ENCODE results near the gene SDF4. TPM values are rescaled to one million over a fixed set of nuclear protein-coding genes. Genes with fewer than 3 reads are reported as not detected.

Gene SDF4
- total and polyA plus RNA-seq, 2 of the 13 experiments (the other 11 are each of a cell fraction or from before 2014, with no cell fraction given) = 80.8 to 107 TPM

- in situ Hi-C loops (cut with HindIII; ENCODE audit: extremely low pct_ligation_motif_present, low pct_unique_long_range_greater_than_20kb) = no loop called here
- H3K79me2 ChIP-seq (ENCODE audit: insufficient read depth, low read length) = no peaks in the 10 kb centered on the region
- CTCF ChIA-PET (ENCODE audit: low intra/inter-chr PET ratio, low total read pairs) = no interaction called here
- H3K9ac ChIP-seq (ENCODE audit: insufficient read depth, low read depth, low read length) = no peak overlapping the region
- POLR2A ChIA-PET = no interaction called here
- WGBS (ENCODE audit: low lambda C conversion rate) = 98% methylated on average over 20 of the region's 22 CpGs
- intact Hi-C loops (cut with micrococcal nuclease; ENCODE audit: unreplicated experiment) = no loop called here
- DNase-seq (ENCODE audit: low spot score) (no peak), FAIRE-seq (no peak), ATAC-seq (no peak)
- no peak overlapping the region for H2AFZ ChIP-seq (ENCODE audit: low read length)
- H3K4me3 ChIP-seq (replicated peaks in 1 of 3; ENCODE audit: insufficient read depth in 1 of 3, low read depth in 2 of 3, low read length in 3 of 3) = no peak overlapping the region
- H3K27ac ChIP-seq (ENCODE audit: extremely low read length, insufficient read depth, low read length) = no peak overlapping the region
- H3K36me3 ChIP-seq (replicated peaks in 1 of 2; ENCODE audit: control insufficient read depth in 1 of 2, insufficient read depth in 2 of 2, low read length in 2 of 2) = peaks cover 20 to 56% of the 10 kb centered on the region in 2 experiments; a peak in 4 of 5 replicates
- H3K4me2 ChIP-seq (ENCODE audit: low read depth, low read length) = no peak overlapping the region
- H3K27me3 ChIP-seq (ENCODE audit: control insufficient read depth in 1 of 2, insufficient read depth in 2 of 2, low read length in 2 of 2) = no peaks in the 10 kb centered on the region
- H3K4me1 ChIP-seq (ENCODE audit: insufficient read depth, low read length) = no peaks in the 10 kb centered on the region
- BruUV-seq (replicated peaks) = no TSS peak
- no peaks in the 10 kb centered on the region for H4K20me1 ChIP-seq (ENCODE audit: insufficient read depth, low read length)
- H3K9me3 ChIP-seq (ENCODE audit: low read length) = no peaks in the 10 kb centered on the region
- TF ChIP-seq BCL6 (CRISPR knock-in tag; IDR thresholded peaks at IDR 0.05) (no peak), ZNF879 (CRISPR knock-in tag; IDR thresholded peaks at IDR 0.05) (no peak), ZFYVE20 (CRISPR knock-in tag; IDR thresholded peaks at IDR 0.05; ENCODE audit: borderline replicate concordance, low read depth) (no peak), ZNF101 (CRISPR knock-in tag; IDR thresholded peaks at IDR 0.05; ENCODE audit: borderline replicate concordance, low read depth) (no peak), SMC3 (IDR thresholded peaks at IDR 0.05; ENCODE audit: low read length) (no peak), ZNF782 (CRISPR knock-in tag; IDR thresholded peaks at IDR 0.05; ENCODE audit: borderline replicate concordance) (0 out of 2 replicates have a peak, but pooled peaks have one; percentile 28), HNRNPL (IDR thresholded peaks at IDR 0.05; ENCODE audit: low read depth, low read length) (peak; percentile 33; the same call in 1 of the 2 replicates), AGO1 (IDR thresholded peaks at IDR 0.05; ENCODE audit: low read depth, low read length, poor library complexity, severe bottlenecking) (no peak), SIN3A (IDR thresholded peaks at IDR 0.05; ENCODE audit: borderline replicate concordance, low read depth, low read length) (no peak), ZBTB37 (CRISPR knock-in tag; IDR thresholded peaks at IDR 0.05) (no peak), SAFB2 (CRISPR knock-in tag; IDR thresholded peaks at IDR 0.05; ENCODE audit: borderline replicate concordance, low read depth) (no peak), NR2F6 (IDR thresholded peaks at IDR 0.05) (no peak), NR2F6 (CRISPR knock-in tag; IDR thresholded peaks at IDR 0.05) (no peak), DMTF1 (CRISPR knock-in tag; IDR thresholded peaks at IDR 0.05) (no peak), ZNF639 (CRISPR knock-in tag; conservative IDR thresholded peaks at IDR 0.05) (no peak), HNRNPLL (IDR thresholded peaks at IDR 0.05; ENCODE audit: low read depth, low read length, poor library complexity, severe bottlenecking) (peak; percentile 21), NONO (IDR thresholded peaks at IDR 0.05) (no peak), NONO (CRISPR knock-in tag; conservative IDR thresholded peaks at IDR 0.05) (no peak), RBFOX2 (IDR thresholded peaks at IDR 0.05; ENCODE audit: low read depth, low read length) (peak; percentile 54), ZNF543 (CRISPR knock-in tag; IDR thresholded peaks at IDR 0.05) (no peak), SP1 (IDR thresholded peaks at IDR 0.05) (no peak), SP1 (CRISPR knock-in tag; IDR thresholded peaks at IDR 0.05) (no peak), ZNF572 (CRISPR knock-in tag; IDR thresholded peaks at IDR 0.05) (no peak), POLR2A (IDR thresholded peaks at IDR 0.05; ENCODE audit: insufficient read depth in 1 of 2, low read depth in 2 of 2, low read length in 2 of 2) (peak in 1 of 2 experiments; percentile 41; a peak in 1 of 4 replicates), NCOA5 (CRISPR knock-in tag; IDR thresholded peaks at IDR 0.05) (no peak)
Observed at GRCh38 chr1:1259119-1259488, 27.3 kb upstream of the SDF4 start.
